Vagina (tissue), 2 donors: ENCODE results near the gene ZNF778. TPM values are rescaled to one million over a fixed set of nuclear protein-coding genes. Genes with fewer than 3 reads are reported as not detected.
A peak's percentile ranks its signal among the peaks of the same experiment; 100 is the strongest.

Experiments
- DNase-seq, 2 donors: peaks; one replicate each; pipeline ENCODE4 v3.0.0-alpha.2; 2017; ENCODE audit errors: extremely low spot score in 2 of 2
- H3K27ac ChIP-seq: fragments of 200-600 bp; sonication (generic); one replicate; pipeline ENCODE4 v1.5.1; 2019
- H3K27me3 ChIP-seq: fragments of 200-600 bp; sonication (generic); one replicate; pipeline ENCODE4 v1.5.1; 2019
- H3K36me3 ChIP-seq, 2 donors: fragments of 200-600 bp; sonication (generic); one replicate each; pipeline ENCODE4 v1.5.1; 2017 to 2019
- H3K4me1 ChIP-seq: fragments of 200-600 bp; sonication (generic); one replicate; pipeline ENCODE4 v1.5.1; 2019
- H3K4me3 ChIP-seq, 2 donors: fragments of 200-600 bp; sonication (generic); 1 replicate in 1 of 2; 2 replicates in 1 of 2; pipeline ENCODE4 v1.5.1; 2016 to 2019
- H3K9me3 ChIP-seq: fragments of 200-600 bp; sonication (generic); one replicate; pipeline ENCODE4 v1.5.1; 2019
- CTCF ChIP-seq, 3 experiments: fragments of 450-650 bp in 2 of 3; fragments of 200-600 bp in 1 of 3; sonication (generic) in 1 of 3; IDR thresholded peaks; one replicate each; pipeline ENCODE4 v1.5.1; 2017 to 2019; ENCODE audit warnings: antibody characterized with exemption in 3 of 3, mild to moderate bottlenecking in 2 of 3, moderate library complexity in 2 of 3
- POLR2A ChIP-seq, 2 donors: fragments of 450-650 bp; IDR thresholded peaks; one replicate each; pipeline ENCODE4 v1.6.1; 2017; ENCODE audit warnings: antibody characterized with exemption in 2 of 2, mild to moderate bottlenecking in 2 of 2, moderate library complexity in 2 of 2
- POLR2AphosphoS5 ChIP-seq, 2 donors: sonication (generic); formaldehyde crosslinking; IDR thresholded peaks; one replicate each; pipeline ENCODE4 v1.9.0; 2017; ENCODE audit warnings: antibody characterized with exemption in 2 of 2, mild to moderate bottlenecking in 2 of 2, low read depth in 1 of 2; ENCODE audit not compliant: insufficient read depth in 1 of 2
- intact Hi-C: fragments of 100-400 bp; cut with DNase I; formaldehyde crosslinking; loops from one replicate; pipeline ENCODE4 v1.15.1; 2023
- total RNA-seq: library from RNA; depleted of rRNA; stranded (reverse); fragments of >200 nt; gene quantifications from one replicate; pipeline ENCODE4 v1.2.3, GENCODE V29; 2016

Gene ZNF778
- total RNA-seq, 1 donor from 2014 or later: 6.6 TPM

DNA sequence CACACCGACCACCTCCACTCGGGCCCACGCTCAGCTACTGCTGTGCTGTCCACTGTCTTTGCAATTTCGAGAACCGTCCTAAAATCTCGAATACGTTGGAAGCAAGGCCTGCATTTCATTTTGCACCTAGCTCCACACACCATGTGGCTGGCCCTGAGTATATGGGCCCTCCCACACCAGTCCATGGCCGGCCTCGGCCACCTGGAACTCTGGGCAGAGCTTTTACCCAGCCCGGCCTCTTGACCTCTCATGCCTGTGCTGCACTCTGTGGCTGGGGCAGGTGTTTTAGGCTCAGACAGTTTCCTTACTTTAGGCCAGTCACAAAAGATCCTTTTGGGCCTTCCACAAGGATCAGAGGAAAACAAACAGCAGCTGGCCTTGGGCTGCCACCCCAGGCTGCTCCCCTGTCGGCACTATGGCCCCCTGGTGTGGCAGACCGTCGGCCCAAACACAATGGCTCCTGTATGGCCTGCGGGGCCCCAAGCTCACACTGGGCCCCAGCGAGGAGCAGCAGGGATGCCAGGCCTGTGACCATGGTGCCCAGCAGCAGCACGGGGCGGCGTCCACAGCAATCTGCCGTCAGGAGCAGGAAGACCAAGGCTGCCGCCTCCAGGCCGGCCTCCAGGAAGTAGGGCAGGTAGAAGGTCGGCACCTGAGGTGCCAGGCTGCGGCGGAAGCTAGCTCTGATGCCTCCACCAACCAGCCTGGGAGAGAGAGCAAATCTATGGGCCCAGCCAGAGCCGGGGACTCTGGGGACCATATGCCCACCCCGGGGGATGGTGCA is 19.7 kb upstream of the ZNF778 start:
- no peaks in the 10 kb centered on the region for H3K27me3 ChIP-seq
- H3K4me3 ChIP-seq: no peak overlapping the region
- TF ChIP-seq POLR2AphosphoS5 (IDR thresholded peaks at IDR 0.05; ENCODE audit: insufficient read depth in 1 of 2, low read depth in 1 of 2): no peak
- no peak for TF ChIP-seq POLR2A (IDR thresholded peaks at IDR 0.05)
- no peak for TF ChIP-seq CTCF (IDR thresholded peaks at IDR 0.05)
- H3K4me1 ChIP-seq: peaks cover 21% of the 10 kb centered on the region
- no peaks in the 10 kb centered on the region for H3K36me3 ChIP-seq
- H3K9me3 ChIP-seq: no peaks in the 10 kb centered on the region
- intact Hi-C loops: no loop called here
- no peak for DNase-seq
- H3K27ac ChIP-seq: no peak overlapping the region

DNA sequence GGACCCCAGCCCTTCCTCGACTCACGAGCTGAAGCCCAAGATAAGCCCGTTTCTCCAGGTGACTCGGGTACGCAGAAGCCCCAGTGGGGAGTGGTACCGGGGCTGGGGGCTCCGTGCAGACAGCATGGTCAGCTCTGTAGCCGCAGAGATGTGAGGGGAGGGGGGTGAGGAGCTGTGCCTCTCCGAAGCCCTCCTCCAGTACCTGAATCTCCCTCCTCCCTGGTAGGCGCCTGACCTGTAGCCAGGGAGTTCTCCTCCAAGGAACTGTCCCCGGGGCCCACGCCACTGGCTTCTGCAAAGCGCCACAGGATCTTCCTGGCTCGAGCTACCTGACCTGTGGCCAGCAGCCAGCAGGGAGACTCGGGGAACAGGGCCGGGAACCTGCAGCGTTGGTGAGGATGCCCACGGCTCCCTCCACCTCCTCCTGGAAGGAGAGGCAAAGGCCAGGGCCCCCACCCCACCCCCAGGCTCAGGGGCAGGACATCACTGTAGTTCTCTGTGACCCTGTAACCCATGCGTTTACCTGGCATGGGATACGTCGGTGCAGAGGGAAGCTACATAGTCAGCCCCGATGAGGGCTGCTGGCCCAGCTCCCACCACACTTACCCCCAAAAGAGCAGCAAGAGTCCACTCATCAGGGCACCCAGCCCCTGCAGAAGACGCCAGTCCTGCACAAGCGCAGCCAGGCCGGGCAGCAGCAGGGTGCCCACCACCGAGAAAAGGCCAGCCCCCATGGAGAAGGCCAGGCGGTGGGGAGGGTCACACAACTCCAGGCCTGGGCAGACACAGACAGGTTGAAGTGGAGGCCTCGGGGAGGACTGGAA is 18.9 kb upstream of the ZNF778 start:
- no peaks in the 10 kb centered on the region for H3K27me3 ChIP-seq
- no peaks in the 10 kb centered on the region for H3K9me3 ChIP-seq
- intact Hi-C loops: no loop called here
- H3K27ac ChIP-seq: no peak overlapping the region
- no peak overlapping the region for H3K4me3 ChIP-seq
- TF ChIP-seq POLR2A (IDR thresholded peaks at IDR 0.05) (no peak), CTCF (IDR thresholded peaks at IDR 0.05) (no peak), POLR2AphosphoS5 (IDR thresholded peaks at IDR 0.05; ENCODE audit: insufficient read depth in 1 of 2, low read depth in 1 of 2) (no peak)
- no peak for DNase-seq
- peaks cover 21% of the 10 kb centered on the region for H3K4me1 ChIP-seq
- H3K36me3 ChIP-seq: no peaks in the 10 kb centered on the region

- intact Hi-C loops: no loop called here
- no peak overlapping the region for H3K4me3 ChIP-seq
- no peaks in the 10 kb centered on the region for H3K36me3 ChIP-seq
- DNase-seq: no peak
- no peaks in the 10 kb centered on the region for H3K9me3 ChIP-seq
- peaks cover 21% of the 10 kb centered on the region for H3K4me1 ChIP-seq
- no peak overlapping the region for H3K27ac ChIP-seq
- no peaks in the 10 kb centered on the region for H3K27me3 ChIP-seq
- TF ChIP-seq CTCF (IDR thresholded peaks at IDR 0.05): no peak
- TF ChIP-seq POLR2A (IDR thresholded peaks at IDR 0.05): no peak
- TF ChIP-seq POLR2AphosphoS5 (IDR thresholded peaks at IDR 0.05; ENCODE audit: insufficient read depth in 1 of 2, low read depth in 1 of 2): no peak
Observed at GRCh38 chr16:89199241-89200123, 18.0 kb upstream of the ZNF778 start.

DNA sequence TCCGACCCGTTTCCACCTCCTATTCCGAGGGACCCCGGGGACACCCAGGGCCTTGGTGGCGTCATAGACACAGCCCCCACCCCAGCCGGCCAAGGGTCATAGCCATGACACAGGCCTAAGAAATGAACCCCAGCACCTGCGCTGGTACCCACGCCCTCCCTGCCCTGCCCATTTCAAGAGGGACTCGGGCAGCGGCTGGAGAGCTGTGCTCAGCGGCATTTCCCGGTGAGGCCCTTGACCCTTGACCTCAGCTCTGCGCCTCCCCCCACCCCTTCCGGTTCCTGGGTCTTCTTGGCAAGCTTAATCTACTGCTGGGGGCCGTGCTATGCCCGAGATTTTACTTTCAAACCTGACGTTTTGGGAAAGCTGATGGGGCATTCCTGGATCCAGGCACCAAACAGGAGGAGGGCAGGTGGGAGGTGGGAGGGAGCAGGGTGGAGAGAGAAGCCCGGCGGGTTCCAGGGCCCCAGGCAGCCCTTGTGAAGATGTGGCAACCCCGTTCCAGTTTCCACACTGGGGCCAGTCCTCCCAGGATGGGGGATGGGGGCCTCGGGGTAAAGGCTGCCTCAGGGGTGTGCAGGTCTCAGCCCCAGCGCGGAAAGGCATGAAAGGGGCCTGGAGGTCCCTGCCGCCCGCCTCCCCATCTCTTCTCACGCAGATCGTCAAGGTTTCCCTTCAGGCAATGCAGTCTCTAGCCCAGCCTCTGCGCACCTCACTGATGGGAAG is 17.2 kb upstream of the ZNF778 start, which contains the start of gene SLC22A31:
Gene SLC22A31, minus strand, starts transcription at position 414 of the 726 bp plus-strand sequence. Its CDS starts 36 bp downstream, at position 378.
- H3K27ac ChIP-seq: no peak within 1 kb of the TSS
- TF ChIP-seq POLR2AphosphoS5 (IDR thresholded peaks at IDR 0.05; ENCODE audit: insufficient read depth in 1 of 2, low read depth in 1 of 2) (no peak), POLR2A (IDR thresholded peaks at IDR 0.05) (no peak), CTCF (IDR thresholded peaks at IDR 0.05) (no peak)
- H3K9me3 ChIP-seq: no peaks in the 10 kb centered on the region
- no peak for DNase-seq
- intact Hi-C loops: no loop called here
- H3K27me3 ChIP-seq: no peaks in the 10 kb centered on the region
- no peaks in the 10 kb centered on the region for H3K36me3 ChIP-seq
- peak within 1 kb of the TSS; percentile 7 to 39 for H3K4me3 ChIP-seq
- H3K4me1 ChIP-seq: peaks cover 21% of the 10 kb centered on the region
